PC-3 (cell line): Measurements from ENCODE around the gene DCAF6.

Experiments
- EZH2 ChIP-seq: fragments of 300-600 bp; sonication (generic); IDR thresholded peaks from one replicate; pipeline ENCODE4 v1.6.1; 2017; ENCODE audit warnings: antibody characterized with exemption, mild to moderate bottlenecking, low read length; ENCODE audit not compliant: unreplicated experiment
- TF ChIP-seq, protein P1 (sequence below): fragments of 300-600 bp; sonication (generic); conservative IDR thresholded peaks from 2 replicates; pipeline ENCODE4 v1.5.1; 2017; ENCODE audit warnings: antibody characterized with exemption, low read depth, mild to moderate bottlenecking, low read length

DNA sequence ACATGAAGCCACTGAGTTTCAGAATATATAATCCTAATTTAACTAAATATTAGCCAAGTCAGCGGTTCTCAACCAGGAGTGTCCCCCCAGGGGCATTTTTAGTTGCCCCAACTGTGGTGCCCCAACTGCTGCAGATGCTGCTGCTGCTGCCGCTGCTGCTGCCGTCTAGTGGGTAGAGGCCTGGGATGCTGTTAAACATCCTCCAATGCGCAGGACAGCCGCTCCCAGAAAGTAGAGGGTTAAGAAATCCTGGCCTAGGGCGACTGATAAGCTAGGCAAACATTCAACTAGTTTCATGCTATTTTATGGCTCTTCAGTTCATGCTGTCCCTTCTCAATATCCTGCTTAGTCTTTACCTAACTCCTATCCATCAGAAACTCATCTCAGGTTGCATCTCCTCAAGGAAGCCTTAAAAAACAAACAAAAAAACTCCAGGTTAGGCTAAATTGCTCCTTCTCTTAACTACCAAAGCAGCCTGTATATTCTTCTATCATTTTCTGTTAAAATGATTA, 9.9 kb upstream of the DCAF6 start:
- TF ChIP-seq, protein P1, sequence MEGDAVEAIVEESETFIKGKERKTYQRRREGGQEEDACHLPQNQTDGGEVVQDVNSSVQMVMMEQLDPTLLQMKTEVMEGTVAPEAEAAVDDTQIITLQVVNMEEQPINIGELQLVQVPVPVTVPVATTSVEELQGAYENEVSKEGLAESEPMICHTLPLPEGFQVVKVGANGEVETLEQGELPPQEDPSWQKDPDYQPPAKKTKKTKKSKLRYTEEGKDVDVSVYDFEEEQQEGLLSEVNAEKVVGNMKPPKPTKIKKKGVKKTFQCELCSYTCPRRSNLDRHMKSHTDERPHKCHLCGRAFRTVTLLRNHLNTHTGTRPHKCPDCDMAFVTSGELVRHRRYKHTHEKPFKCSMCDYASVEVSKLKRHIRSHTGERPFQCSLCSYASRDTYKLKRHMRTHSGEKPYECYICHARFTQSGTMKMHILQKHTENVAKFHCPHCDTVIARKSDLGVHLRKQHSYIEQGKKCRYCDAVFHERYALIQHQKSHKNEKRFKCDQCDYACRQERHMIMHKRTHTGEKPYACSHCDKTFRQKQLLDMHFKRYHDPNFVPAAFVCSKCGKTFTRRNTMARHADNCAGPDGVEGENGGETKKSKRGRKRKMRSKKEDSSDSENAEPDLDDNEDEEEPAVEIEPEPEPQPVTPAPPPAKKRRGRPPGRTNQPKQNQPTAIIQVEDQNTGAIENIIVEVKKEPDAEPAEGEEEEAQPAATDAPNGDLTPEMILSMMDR, result no peak
- no peak for TF ChIP-seq EZH2
